Astrocyte (in vitro differentiated cells and primary cell): ENCODE results near the gene PWWP3B. TPM values are rescaled to one million over a fixed set of nuclear protein-coding genes. Genes with fewer than 3 reads are reported as not detected.

Source experiments
- DNase-seq: peaks from one replicate; pipeline ENCODE4 v3.0.0-alpha.2; 2010; ENCODE audit warnings: low read depth
- FAIRE-seq: peaks from 2 replicates; lab custom pipeline; 2011; peaks lifted over from hg19 to GRCh38; lab: Jason Lieb, UNC
- H2AFZ ChIP-seq: 2 replicates; pipeline ENCODE4 v1.6.0; 2012; ENCODE audit warnings: low read depth, low read length, inconsistent platforms
- H3K27ac ChIP-seq: 2 replicates; pipeline ENCODE4 v1.5.1; 2011; ENCODE audit warnings: low read depth, low read length, inconsistent platforms
- H3K27me3 ChIP-seq: 2 replicates; pipeline ENCODE4 v1.6.0; 2011; ENCODE audit warnings: low read length, inconsistent platforms; ENCODE audit not compliant: insufficient read depth
- H3K36me3 ChIP-seq: 2 replicates; pipeline ENCODE4 v1.5.1; 2011; ENCODE audit warnings: low read length, inconsistent platforms; ENCODE audit not compliant: insufficient read depth
- H3K4me1 ChIP-seq: 2 replicates; pipeline ENCODE4 v1.5.1; 2011; ENCODE audit warnings: low read length, inconsistent platforms; ENCODE audit not compliant: insufficient read depth
- H3K4me2 ChIP-seq: 2 replicates; pipeline ENCODE4 v1.6.0; 2012; ENCODE audit warnings: low read length, inconsistent platforms
- H3K4me3 ChIP-seq: 2 replicates; pipeline ENCODE4 v1.5.1; 2011; ENCODE audit warnings: low read depth, mild to moderate bottlenecking, low read length, inconsistent platforms; ENCODE audit not compliant: insufficient read depth
- H3K79me2 ChIP-seq: 2 replicates; pipeline ENCODE4 v1.6.0; 2012; ENCODE audit warnings: mild to moderate bottlenecking, low read length, inconsistent platforms; ENCODE audit not compliant: insufficient read depth
- H3K9ac ChIP-seq: 2 replicates; pipeline ENCODE4 v1.6.0; 2012; ENCODE audit warnings: mild to moderate bottlenecking, low read length, inconsistent platforms
- H3K9me3 ChIP-seq: 2 replicates; pipeline ENCODE4 v1.5.1; 2012; ENCODE audit warnings: low read depth, mild to moderate bottlenecking, low read length, inconsistent platforms; ENCODE audit not compliant: insufficient read depth
- H4K20me1 ChIP-seq: 2 replicates; pipeline ENCODE4 v1.6.0; 2012; ENCODE audit warnings: low read length, inconsistent platforms; ENCODE audit not compliant: insufficient read depth
- H3K27ac Mint-ChIP-seq: one replicate; pipeline ENCODE4 v1.8.0; 2021; ENCODE audit warnings: mild to moderate bottlenecking, mixed read lengths; ENCODE audit not compliant: unreplicated experiment
- H3K27me3 Mint-ChIP-seq: one replicate; pipeline ENCODE4 v1.8.0; 2021; ENCODE audit warnings: low read depth, mixed read lengths; ENCODE audit not compliant: unreplicated experiment
- H3K36me3 Mint-ChIP-seq: one replicate; pipeline ENCODE4 v1.8.0; 2021; ENCODE audit warnings: low read depth, mixed read lengths; ENCODE audit not compliant: unreplicated experiment
- H3K4me1 Mint-ChIP-seq: one replicate; pipeline ENCODE4 v1.8.0; 2021; ENCODE audit warnings: low read depth, mixed read lengths; ENCODE audit not compliant: unreplicated experiment
- H3K4me3 Mint-ChIP-seq: one replicate; pipeline ENCODE4 v1.8.0; 2021; ENCODE audit warnings: mild to moderate bottlenecking, moderate library complexity, mixed read lengths; ENCODE audit not compliant: unreplicated experiment
- H3K9me3 Mint-ChIP-seq: one replicate; pipeline ENCODE4 v1.8.0; 2021; ENCODE audit warnings: mild to moderate bottlenecking, mixed read lengths; ENCODE audit not compliant: unreplicated experiment
- EZH2 ChIP-seq: IDR thresholded peaks from 2 replicates; pipeline ENCODE4 v1.6.1; 2012; ENCODE audit warnings: mild to moderate bottlenecking, low read length, inconsistent platforms; ENCODE audit not compliant: insufficient read depth
- total RNA-seq: library from RNA; stranded (reverse); gene quantifications from 2 replicates; pipeline ENCODE4 v1.2.1, GENCODE V29; 2021
- TF ChIP-seq, protein P1 (sequence below): IDR thresholded peaks from 2 replicates; pipeline ENCODE4 v1.5.1; 2011; ENCODE audit warnings: low read depth, mild to moderate bottlenecking, inconsistent platforms, low read length, moderate library complexity; ENCODE audit not compliant: insufficient read depth

PWWP3B gene
- total RNA-seq, 1 donor from 2014 or later: 3.3 TPM

DNA sequence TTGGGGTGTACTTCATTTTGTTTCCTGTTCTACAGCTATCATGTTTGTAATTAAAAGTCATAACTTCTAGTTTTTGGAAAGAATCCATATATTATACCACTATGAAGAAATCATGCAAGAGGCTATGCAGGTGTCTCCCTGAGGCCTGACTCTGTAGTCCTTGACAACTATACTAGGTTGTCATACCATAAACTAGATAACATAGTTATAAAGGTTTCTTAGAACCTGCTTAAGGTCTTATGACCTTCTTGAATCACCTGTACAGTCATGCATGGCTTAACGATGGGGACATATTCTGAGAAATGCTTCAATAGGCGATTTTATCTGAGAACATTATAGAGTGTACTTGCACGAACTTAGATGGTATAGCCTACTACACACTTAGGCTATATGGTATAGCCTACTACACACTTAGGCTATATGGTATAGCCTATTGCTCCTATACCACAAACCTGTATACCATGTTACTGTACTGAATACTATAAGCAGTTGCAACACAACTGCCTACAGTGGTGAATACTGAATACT lies 3.3 kb downstream of the PWWP3B start:
- H3K4me1 ChIP-seq: no peaks in the 10 kb centered on the region
- Mint-ChIP-seq H3K36me3 (no peaks in the 10 kb centered on the region), H3K27me3 (no peaks in the 10 kb centered on the region), H3K4me3 (no peak overlapping the region), H3K27ac (no peak overlapping the region), H3K9me3 (no peaks in the 10 kb centered on the region), H3K4me1 (no peaks in the 10 kb centered on the region)
- no peak overlapping the region for H3K4me3 ChIP-seq
- no peak overlapping the region for H2AFZ ChIP-seq
- H3K36me3 ChIP-seq: no peaks in the 10 kb centered on the region
- no peaks in the 10 kb centered on the region for H3K27me3 ChIP-seq
- no peak for TF ChIP-seq EZH2
- TF ChIP-seq, protein P1, sequence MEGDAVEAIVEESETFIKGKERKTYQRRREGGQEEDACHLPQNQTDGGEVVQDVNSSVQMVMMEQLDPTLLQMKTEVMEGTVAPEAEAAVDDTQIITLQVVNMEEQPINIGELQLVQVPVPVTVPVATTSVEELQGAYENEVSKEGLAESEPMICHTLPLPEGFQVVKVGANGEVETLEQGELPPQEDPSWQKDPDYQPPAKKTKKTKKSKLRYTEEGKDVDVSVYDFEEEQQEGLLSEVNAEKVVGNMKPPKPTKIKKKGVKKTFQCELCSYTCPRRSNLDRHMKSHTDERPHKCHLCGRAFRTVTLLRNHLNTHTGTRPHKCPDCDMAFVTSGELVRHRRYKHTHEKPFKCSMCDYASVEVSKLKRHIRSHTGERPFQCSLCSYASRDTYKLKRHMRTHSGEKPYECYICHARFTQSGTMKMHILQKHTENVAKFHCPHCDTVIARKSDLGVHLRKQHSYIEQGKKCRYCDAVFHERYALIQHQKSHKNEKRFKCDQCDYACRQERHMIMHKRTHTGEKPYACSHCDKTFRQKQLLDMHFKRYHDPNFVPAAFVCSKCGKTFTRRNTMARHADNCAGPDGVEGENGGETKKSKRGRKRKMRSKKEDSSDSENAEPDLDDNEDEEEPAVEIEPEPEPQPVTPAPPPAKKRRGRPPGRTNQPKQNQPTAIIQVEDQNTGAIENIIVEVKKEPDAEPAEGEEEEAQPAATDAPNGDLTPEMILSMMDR: no peak
- no peaks in the 10 kb centered on the region for H3K79me2 ChIP-seq
- FAIRE-seq: peak; percentile 84
- no peak overlapping the region for H3K9ac ChIP-seq
- no peak for DNase-seq
- H3K9me3 ChIP-seq: no peaks in the 10 kb centered on the region
- no peak overlapping the region for H3K4me2 ChIP-seq
- no peak overlapping the region for H3K27ac ChIP-seq
- no peaks in the 10 kb centered on the region for H4K20me1 ChIP-seq

DNA sequence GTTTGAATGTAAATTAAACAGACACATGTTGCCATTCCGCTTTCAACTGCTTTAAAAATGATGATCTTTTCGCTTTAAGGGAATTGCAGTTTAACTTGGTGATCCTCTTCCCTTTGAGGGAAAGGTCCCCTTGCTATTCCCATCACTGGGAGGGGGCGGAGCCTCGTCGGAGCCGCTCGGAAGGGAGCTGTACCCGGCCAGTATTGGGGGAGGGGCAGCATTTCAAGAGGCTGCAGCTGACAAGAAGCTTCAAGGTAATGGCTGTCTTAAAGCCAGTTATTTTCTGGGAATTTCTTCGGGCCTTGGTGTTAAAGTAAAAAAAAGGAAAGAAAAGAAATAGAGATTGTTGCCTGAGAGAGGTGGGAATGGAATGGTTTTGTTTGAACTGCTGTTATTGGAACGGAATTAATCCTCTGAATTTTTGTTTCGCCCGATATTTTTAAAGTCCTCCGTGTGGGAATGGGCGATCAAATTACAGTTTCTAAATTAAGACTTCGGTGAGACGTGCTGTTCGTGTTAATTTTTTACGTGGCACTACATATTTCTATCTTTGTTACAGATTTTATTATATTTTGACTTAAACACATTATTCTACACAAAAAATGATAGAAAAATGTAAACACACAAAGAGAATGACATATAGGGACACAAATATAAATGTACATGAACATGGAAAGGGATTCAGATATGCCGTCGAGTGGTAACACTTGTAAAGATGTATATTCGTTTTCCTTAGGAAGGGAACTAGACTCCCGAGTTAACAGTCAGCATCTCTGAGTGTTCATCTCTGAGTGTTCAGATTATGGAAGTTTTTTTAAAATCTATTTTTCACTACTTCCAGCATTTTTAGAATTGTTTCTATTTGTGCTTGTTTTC lies 9.2 kb downstream of the PWWP3B start:
- H3K4me1 Mint-ChIP-seq: no peaks in the 10 kb centered on the region
- H3K9me3 Mint-ChIP-seq: no peaks in the 10 kb centered on the region
- Histone ChIP-seq H3K27me3 (no peaks in the 10 kb centered on the region), H2AFZ (peak overlapping the region; percentile 63), H3K36me3 (no peaks in the 10 kb centered on the region), H3K4me3 (peak overlapping the region; percentile 61), H3K79me2 (no peaks in the 10 kb centered on the region), H3K4me2 (peak overlapping the region; percentile 79), H3K9me3 (no peaks in the 10 kb centered on the region), H3K4me1 (no peaks in the 10 kb centered on the region), H3K27ac (peak overlapping the region; percentile 58), H4K20me1 (no peaks in the 10 kb centered on the region), H3K9ac (peak overlapping the region; percentile 87)
- TF ChIP-seq, protein P1: no peak
- no peak for TF ChIP-seq EZH2
- H3K27me3 Mint-ChIP-seq: no peaks in the 10 kb centered on the region
- peak; percentile 20 for DNase-seq
- H3K27ac Mint-ChIP-seq: peak overlapping the region; percentile 67
- no peaks in the 10 kb centered on the region for H3K36me3 Mint-ChIP-seq
- peak; percentile 84 for FAIRE-seq
- peak overlapping the region; percentile 82 for H3K4me3 Mint-ChIP-seq

DNA sequence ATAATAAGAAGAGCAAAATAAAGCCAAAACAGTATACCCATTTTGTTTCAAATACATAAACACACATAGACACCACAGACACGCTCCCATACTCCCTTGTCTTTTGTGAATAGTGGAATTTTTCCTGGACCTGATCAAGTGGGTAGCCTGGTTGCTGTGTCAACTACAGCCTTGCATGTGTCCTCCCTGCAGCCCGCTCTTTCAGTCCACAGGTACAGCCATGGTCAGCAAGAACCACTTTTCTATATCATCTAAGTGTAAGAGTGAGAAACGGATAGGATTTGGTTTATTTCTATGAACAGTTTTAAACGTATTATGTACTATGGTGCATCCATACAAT lies 9.8 kb downstream of the PWWP3B start:
- peak overlapping the region; percentile 61 for H3K4me3 ChIP-seq
- no peaks in the 10 kb centered on the region for H3K9me3 Mint-ChIP-seq
- H3K36me3 Mint-ChIP-seq: no peaks in the 10 kb centered on the region
- no peak overlapping the region for H2AFZ ChIP-seq
- peak overlapping the region; percentile 87 for H3K9ac ChIP-seq
- no peak for DNase-seq
- no peaks in the 10 kb centered on the region for H3K9me3 ChIP-seq
- no peak overlapping the region for H3K4me3 Mint-ChIP-seq
- H4K20me1 ChIP-seq: no peaks in the 10 kb centered on the region
- peak overlapping the region; percentile 58 for H3K27ac ChIP-seq
- no peak overlapping the region for H3K27ac Mint-ChIP-seq
- FAIRE-seq: no peak
- no peaks in the 10 kb centered on the region for H3K4me1 Mint-ChIP-seq
- no peaks in the 10 kb centered on the region for H3K36me3 ChIP-seq
- H3K27me3 ChIP-seq: no peaks in the 10 kb centered on the region
- TF ChIP-seq, protein P1: no peak
- TF ChIP-seq EZH2: no peak
- H3K27me3 Mint-ChIP-seq: no peaks in the 10 kb centered on the region
- H3K79me2 ChIP-seq: no peaks in the 10 kb centered on the region
- H3K4me2 ChIP-seq: peak overlapping the region; percentile 79
- H3K4me1 ChIP-seq: no peaks in the 10 kb centered on the region
